Muscle layer of colon (tissue), 2 donors: Measurements from ENCODE around the gene DYSF.
A peak's percentile ranks its signal among the peaks of the same experiment; 100 is the strongest.

ENCODE experiments used
- H3K27ac ChIP-seq: one replicate; pipeline ENCODE4 v1.7.0; 2013; ENCODE audit warnings: low read depth, mild to moderate bottlenecking, low read length, moderate library complexity
- H3K27me3 ChIP-seq, 2 donors: one replicate each; pipeline ENCODE4 v1.7.0; 2013; ENCODE audit warnings: low read length in 2 of 2, mild to moderate bottlenecking in 2 of 2; ENCODE audit not compliant: insufficient read depth in 2 of 2, control insufficient read depth in 1 of 2
- H3K36me3 ChIP-seq: one replicate; pipeline ENCODE4 v1.7.0; 2013; ENCODE audit warnings: mild to moderate bottlenecking, low read length; ENCODE audit not compliant: insufficient read depth
- H3K4me1 ChIP-seq: one replicate; pipeline ENCODE4 v1.7.0; 2013; ENCODE audit warnings: mild to moderate bottlenecking, low read length; ENCODE audit not compliant: insufficient read depth
- H3K4me3 ChIP-seq, 2 donors: one replicate each; pipeline ENCODE4 v1.7.0; 2013; ENCODE audit warnings: low read length in 2 of 2, low read depth in 1 of 2, mild to moderate bottlenecking in 1 of 2, moderate library complexity in 1 of 2
- H3K9ac ChIP-seq: one replicate; pipeline ENCODE4 v1.7.0; 2013; ENCODE audit warnings: low read length
- H3K9me3 ChIP-seq: one replicate; pipeline ENCODE4 v1.7.0; 2013; ENCODE audit warnings: mild to moderate bottlenecking, low read length
- donor health status: abdominal sarcoma.
- donor health status: Adenocarcinoma of cecum.

The DYSF gene

DNA sequence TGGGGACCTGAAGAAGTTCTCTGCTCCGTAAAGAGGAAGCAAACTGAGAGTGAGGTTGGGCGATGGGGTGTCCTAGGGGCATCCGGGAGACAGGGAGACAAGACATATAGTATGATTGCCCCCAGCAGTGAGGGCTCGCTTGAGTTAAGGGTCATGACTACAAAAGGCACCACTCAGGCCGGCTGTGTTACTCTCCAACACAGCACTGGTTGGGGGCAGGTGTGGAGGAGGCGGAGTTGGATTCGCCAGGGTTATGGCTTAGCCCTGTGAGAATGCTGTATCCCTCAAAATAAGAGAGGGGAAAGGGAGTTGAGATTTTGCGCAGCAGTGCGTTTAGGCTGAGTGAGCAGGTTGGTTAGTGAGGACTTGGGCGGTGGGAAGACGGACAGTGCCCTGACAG is 12.0 kb downstream of the DYSF start:
- no peaks in the 10 kb centered on the region for H3K9me3 ChIP-seq
- H3K27me3 ChIP-seq = no peaks in the 10 kb centered on the region
- H3K27ac ChIP-seq = no peak overlapping the region
- H3K4me1 ChIP-seq = peaks cover 15% of the 10 kb centered on the region
- H3K9ac ChIP-seq = no peak overlapping the region
- H3K4me3 ChIP-seq = no peak overlapping the region
- H3K36me3 ChIP-seq = no peaks in the 10 kb centered on the region

- Histone ChIP-seq H3K27ac (no peak overlapping the region), H3K9me3 (no peaks in the 10 kb centered on the region), H3K36me3 (no peaks in the 10 kb centered on the region), H3K9ac (no peak overlapping the region), H3K27me3 (no peaks in the 10 kb centered on the region), H3K4me3 (peak overlapping the region; percentile 83 to 85), H3K4me1 (peaks cover 15% of the 10 kb centered on the region)
These were observed 12.6 kb downstream of the DYSF start for GRCh38 chr2:71465961-71466300.

DNA sequence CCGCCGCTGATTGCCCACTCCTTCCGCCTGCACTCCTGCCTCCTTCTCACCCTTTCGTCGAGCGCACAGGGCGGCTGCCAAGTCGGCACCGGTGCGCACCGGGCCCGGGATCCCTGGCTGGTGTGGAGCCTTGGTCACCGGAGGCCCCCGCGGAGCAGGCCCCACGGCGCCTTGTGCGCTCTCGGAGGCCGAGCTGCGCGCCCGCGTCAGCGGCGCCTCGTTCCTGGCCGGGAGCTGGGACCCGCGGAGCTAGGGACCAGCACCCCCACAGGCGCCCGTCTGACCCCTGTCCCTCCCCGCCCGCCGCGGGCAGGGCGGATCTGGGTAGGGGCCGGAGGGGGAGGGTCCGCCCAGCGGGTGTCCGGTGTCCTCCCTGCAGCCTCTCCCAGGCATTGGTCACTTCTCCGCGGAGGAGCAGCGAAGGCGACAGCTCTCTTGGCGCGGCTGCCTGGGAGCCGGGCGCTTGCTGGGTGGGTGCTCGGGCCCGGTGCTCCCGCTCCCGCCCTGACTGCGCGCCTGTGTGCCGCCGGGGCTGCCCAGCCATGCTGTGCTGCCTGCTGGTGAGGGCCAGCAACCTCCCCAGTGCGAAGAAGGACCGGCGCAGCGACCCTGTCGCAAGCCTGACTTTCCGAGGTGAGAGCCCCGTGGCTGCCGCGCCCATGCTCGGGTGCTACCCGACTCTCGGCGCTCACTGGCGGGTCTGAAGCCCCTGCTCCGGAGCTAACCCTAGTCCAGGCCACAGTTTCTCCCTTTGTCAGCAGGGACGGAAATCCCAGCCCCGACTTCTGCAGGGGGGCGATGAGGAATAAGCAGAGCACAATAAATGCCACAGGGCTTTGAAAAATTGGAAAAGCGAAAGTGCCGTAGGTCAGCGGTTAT is 13.2 kb downstream of the DYSF start:
- Histone ChIP-seq H3K4me3 (peak overlapping the region; percentile 83 to 85), H3K9me3 (no peaks in the 10 kb centered on the region), H3K4me1 (peaks cover 15% of the 10 kb centered on the region), H3K27me3 (no peaks in the 10 kb centered on the region), H3K9ac (no peak overlapping the region), H3K36me3 (no peaks in the 10 kb centered on the region), H3K27ac (peak overlapping the region; percentile 45)

DNA sequence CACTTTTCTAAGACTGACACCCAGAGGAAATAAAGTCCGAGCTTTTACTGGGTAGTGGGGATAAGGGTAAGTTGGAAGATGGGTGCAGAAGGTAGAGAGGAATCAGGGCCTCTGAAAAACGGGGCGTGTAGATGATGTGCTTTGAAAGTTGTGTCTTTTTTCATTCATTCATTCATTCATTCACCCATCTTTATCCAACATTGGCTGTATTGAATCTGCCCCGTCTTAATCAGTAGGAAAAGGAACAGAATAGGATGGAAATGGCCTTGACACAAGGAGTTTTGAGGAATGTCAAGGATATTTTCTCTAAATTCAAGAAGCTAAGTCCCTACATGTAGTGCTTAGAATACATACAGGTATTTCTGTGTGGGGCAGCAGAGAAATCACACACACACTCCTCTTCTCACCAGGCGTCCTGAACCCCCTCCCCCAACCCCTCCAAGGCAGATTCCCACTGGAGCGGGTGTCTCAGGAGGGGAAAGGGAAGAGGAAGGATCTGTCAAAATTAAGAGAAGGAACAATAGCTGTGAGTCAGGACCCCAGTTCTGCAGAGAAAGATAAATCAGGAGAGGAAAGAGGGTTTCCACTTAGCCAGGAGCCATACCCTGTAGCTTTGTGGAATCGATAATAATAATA is 13.9 kb downstream of the DYSF start:
- H3K4me1 ChIP-seq = peaks cover 15% of the 10 kb centered on the region
- no peak overlapping the region for H3K9ac ChIP-seq
- no peaks in the 10 kb centered on the region for H3K27me3 ChIP-seq
- no peaks in the 10 kb centered on the region for H3K9me3 ChIP-seq
- no peak overlapping the region for H3K27ac ChIP-seq
- H3K36me3 ChIP-seq = no peaks in the 10 kb centered on the region
- peak overlapping the region; percentile 83 to 85 for H3K4me3 ChIP-seq

DNA sequence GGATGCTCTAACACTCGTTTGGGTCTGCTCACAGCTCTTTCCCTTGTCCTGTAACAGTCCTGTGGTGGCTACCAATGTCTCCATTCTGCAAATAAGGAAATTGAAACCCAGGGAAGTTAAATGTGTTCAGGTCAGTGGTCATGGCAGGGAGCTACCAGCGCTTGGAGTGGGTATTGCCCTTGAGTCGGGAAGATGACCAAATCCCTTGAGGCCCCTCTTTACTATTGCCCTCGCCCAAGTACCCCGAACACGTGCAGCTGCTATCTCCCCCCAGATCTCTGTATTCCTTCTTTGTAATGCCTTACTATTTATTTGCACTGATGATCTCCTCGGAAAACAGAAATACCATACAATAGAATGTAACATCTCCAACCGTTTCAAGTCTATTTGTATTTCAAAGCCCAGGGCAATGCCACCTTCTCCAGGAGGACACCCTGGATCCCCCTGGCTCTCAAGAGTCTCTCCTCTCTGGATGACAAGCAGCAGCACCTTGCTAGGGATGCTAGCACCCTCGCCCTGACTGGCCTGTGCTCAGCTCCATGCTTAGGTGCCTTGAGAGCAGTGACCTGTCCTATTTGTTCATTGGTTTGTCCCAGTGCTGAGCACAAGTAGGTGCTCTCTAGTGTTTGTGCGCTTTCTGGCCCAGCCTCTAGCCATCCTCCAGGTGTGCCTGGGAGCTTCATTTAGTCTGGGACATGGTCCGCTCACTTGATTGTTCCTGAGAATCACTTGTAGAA is 15.1 kb downstream of the DYSF start:
- Histone ChIP-seq H3K27me3 (no peaks in the 10 kb centered on the region), H3K36me3 (no peaks in the 10 kb centered on the region), H3K27ac (no peak overlapping the region), H3K9ac (no peak overlapping the region), H3K9me3 (no peaks in the 10 kb centered on the region), H3K4me3 (no peak overlapping the region), H3K4me1 (peaks cover 9% of the 10 kb centered on the region)

DNA sequence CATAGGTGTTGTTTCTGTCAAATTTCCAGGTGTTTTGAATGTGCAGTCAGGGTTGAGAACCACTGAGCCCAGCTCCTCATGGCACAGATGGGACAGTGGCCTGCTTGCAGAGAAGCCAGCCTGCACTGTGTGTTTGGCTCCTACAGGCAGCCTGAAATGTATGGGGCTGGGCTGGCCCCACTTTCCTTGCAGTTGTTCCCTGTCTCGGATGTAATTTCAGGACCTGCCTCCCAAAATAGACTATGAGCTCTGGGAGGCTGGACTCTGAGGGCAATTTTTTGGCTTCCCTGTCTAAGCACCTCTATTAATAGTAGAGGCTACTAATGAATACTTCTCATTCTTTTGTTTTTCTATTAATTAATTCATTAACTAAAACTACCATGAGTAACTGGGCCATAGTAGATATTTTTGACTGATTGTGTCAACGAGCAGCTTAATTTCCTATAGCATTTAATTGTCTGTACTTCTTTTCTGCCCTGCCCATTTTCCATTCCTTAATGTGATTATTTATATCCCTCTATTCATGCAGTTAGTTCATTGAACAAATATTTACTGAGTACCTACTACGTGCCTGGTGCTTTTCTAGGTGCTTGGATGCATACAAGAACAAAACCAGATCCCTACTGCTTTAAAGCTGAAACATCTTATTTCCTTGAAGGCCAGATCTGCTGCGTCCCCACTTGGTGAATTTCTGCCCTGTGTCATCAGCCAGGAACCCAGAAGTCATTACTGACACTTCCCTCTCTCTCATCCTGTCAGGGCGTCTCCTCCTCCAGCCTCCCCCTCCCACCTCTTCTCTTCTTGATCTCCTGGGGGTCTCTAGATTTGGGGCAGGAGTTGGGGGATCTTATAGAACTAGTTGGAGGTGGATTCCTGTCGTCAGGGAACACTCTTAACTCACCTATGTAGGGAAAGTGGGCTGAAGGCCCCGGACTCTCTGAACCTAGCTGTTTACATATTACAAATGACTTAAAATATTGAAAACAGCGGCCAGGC is 16.3 kb downstream of the DYSF start:
- no peak overlapping the region for H3K9ac ChIP-seq
- no peaks in the 10 kb centered on the region for H3K27me3 ChIP-seq
- H3K27ac ChIP-seq = no peak overlapping the region
- no peaks in the 10 kb centered on the region for H3K9me3 ChIP-seq
- H3K4me1 ChIP-seq = peaks cover 6% of the 10 kb centered on the region
- no peak overlapping the region for H3K4me3 ChIP-seq
- no peaks in the 10 kb centered on the region for H3K36me3 ChIP-seq

DNA sequence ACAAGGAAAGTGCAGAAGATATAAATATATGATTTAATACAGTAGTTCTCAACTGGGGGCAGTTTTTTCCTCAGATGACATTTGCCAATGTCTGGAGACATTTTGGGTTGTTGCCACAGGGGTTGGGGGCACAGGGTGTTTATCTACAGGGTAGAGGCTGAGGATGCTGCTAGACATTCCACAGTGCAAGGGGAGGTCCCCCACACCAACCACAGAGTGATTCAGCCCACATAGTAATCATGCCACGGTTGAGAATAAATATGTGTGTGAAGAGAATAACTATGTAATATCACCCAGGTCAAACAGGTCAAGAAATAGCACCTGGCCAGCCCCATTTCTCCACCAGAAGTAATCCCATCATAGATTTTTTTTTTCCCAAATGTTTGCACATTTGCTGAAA is 17.9 kb downstream of the DYSF start:
- H3K9me3 ChIP-seq = no peaks in the 10 kb centered on the region
- H3K9ac ChIP-seq = no peak overlapping the region
- no peak overlapping the region for H3K27ac ChIP-seq
- no peaks in the 10 kb centered on the region for H3K36me3 ChIP-seq
- H3K27me3 ChIP-seq = no peaks in the 10 kb centered on the region
- H3K4me1 ChIP-seq = no peaks in the 10 kb centered on the region
- H3K4me3 ChIP-seq = no peak overlapping the region

GRCh38 chr2:71472019-71472418 is 18.7 kb downstream of the DYSF start:
- no peaks in the 10 kb centered on the region for H3K4me1 ChIP-seq
- no peak overlapping the region for H3K27ac ChIP-seq
- no peak overlapping the region for H3K4me3 ChIP-seq
- no peaks in the 10 kb centered on the region for H3K27me3 ChIP-seq
- H3K9ac ChIP-seq = no peak overlapping the region
- H3K36me3 ChIP-seq = no peaks in the 10 kb centered on the region
- H3K9me3 ChIP-seq = no peaks in the 10 kb centered on the region

DNA sequence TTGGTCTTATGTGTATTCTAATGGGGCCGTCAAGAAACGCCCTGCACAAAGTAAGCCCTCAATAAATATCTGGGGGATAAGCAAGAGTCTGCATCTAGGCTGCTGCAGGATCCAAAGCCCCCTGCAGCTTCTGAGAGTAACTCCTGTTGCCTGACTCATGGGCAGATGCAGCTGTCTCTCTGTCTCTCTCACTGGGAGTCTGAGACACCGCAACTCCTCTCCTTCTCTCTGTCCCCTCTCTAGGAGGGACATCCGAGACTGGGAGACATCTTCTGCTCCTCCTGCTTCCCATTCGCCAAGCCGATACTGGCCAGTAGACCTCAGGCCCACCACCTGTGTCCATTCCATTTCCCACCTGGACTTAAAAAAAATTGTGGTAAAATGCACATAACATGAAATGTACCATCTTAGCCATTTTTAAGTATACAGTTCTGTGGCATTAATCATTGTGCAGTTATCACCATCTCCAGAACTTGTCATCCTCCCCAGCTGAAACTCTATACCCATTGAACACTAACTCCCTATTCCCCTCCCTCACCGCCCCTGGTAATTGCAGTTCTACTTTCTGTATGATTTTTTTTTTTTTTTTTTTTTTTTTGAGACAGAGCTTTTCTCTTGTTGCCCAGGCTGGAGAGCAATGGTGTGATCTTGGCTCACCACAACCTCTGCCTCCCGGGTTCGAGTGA is 20.1 kb downstream of the DYSF start:
- H3K36me3 ChIP-seq = no peaks in the 10 kb centered on the region
- H3K27ac ChIP-seq = no peak overlapping the region
- no peak overlapping the region for H3K4me3 ChIP-seq
- H3K27me3 ChIP-seq = no peaks in the 10 kb centered on the region
- H3K4me1 ChIP-seq = no peaks in the 10 kb centered on the region
- no peak overlapping the region for H3K9ac ChIP-seq
- no peaks in the 10 kb centered on the region for H3K9me3 ChIP-seq

- Histone ChIP-seq H3K4me3 (no peak overlapping the region), H3K9ac (no peak overlapping the region), H3K27me3 (no peaks in the 10 kb centered on the region), H3K9me3 (no peaks in the 10 kb centered on the region), H3K4me1 (no peaks in the 10 kb centered on the region), H3K27ac (no peak overlapping the region), H3K36me3 (no peaks in the 10 kb centered on the region)
These were observed 20.9 kb downstream of the DYSF start for GRCh38 chr2:71474116-71474743.
